ENCODE measurements around the gene STAT4.

The STAT4 gene

GRCh38 chr2:191030521-191031154 lies 120.2 kb downstream of the STAT4 start:
- peak; percentile 65 for TF ChIP-seq CTCF (conservative IDR thresholded peaks at IDR 0.05; ENCODE audit: low read depth, low read length)
- no peak overlapping the region for H3K4me3 ChIP-seq (ENCODE audit: low read length)
- no peak for DNase-seq (ENCODE audit: low read depth)

GRCh38 chr2:191029280-191029950 lies 121.4 kb downstream of the STAT4 start:
- H3K4me3 ChIP-seq (ENCODE audit: low read length), result no peak overlapping the region

GRCh38 chr2:191026377-191026776 lies 124.4 kb downstream of the STAT4 start:
- DNase-seq (ENCODE audit: low read depth), result no peak
- no peak overlapping the region for H3K4me3 ChIP-seq (ENCODE audit: low read length)
- TF ChIP-seq CTCF (conservative IDR thresholded peaks at IDR 0.05; ENCODE audit: low read depth, low read length), result no peak

More at GRCh38 chr2:191029280-191029950, 121.4 kb downstream of the STAT4 start:
- no peak for TF ChIP-seq CTCF (conservative IDR thresholded peaks at IDR 0.05; ENCODE audit: low read depth, low read length)
- no peak for DNase-seq (ENCODE audit: low read depth)

GRCh38 chr2:191025135-191025534 lies 125.7 kb downstream of the STAT4 start:
- TF ChIP-seq CTCF (conservative IDR thresholded peaks at IDR 0.05; ENCODE audit: low read depth, low read length), result no peak
- DNase-seq (ENCODE audit: low read depth), result no peak
- no peak overlapping the region for H3K4me3 ChIP-seq (ENCODE audit: low read length)

GRCh38 chr2:191023235-191023679 lies 127.5 kb downstream of the STAT4 start:
- no peak for TF ChIP-seq CTCF (conservative IDR thresholded peaks at IDR 0.05; ENCODE audit: low read depth, low read length)
- no peak overlapping the region for H3K4me3 ChIP-seq (ENCODE audit: low read length)
- DNase-seq (ENCODE audit: low read depth), result no peak

GRCh38 chr2:191020742-191021381 lies 129.9 kb downstream of the STAT4 start:
- no peak for DNase-seq (ENCODE audit: low read depth)
- TF ChIP-seq CTCF (conservative IDR thresholded peaks at IDR 0.05; ENCODE audit: low read depth, low read length), result no peak
- H3K4me3 ChIP-seq (ENCODE audit: low read length), result peak overlapping the region; percentile 82
